Body of pancreas (tissue), 4 donors: ENCODE measurements around the gene ZDHHC12.

Experiments
- POLR2A ChIP-seq, 3 donors: fragments of 450-650 bp; IDR thresholded peaks; one replicate each; pipeline ENCODE4 v1.6.1; 2016; ENCODE audit warnings: antibody characterized with exemption in 3 of 3, mild to moderate bottlenecking in 2 of 3
- TF ChIP-seq, protein P1 (sequence below), 7 experiments: fragments of 450-650 bp in 4 of 7; fragments of 200-600 bp in 3 of 7; sonication (generic) in 3 of 7; IDR thresholded peaks; one replicate each; pipeline ENCODE4 v1.5.1; 2016 to 2019; ENCODE audit warnings: antibody characterized with exemption in 7 of 7

DNA sequence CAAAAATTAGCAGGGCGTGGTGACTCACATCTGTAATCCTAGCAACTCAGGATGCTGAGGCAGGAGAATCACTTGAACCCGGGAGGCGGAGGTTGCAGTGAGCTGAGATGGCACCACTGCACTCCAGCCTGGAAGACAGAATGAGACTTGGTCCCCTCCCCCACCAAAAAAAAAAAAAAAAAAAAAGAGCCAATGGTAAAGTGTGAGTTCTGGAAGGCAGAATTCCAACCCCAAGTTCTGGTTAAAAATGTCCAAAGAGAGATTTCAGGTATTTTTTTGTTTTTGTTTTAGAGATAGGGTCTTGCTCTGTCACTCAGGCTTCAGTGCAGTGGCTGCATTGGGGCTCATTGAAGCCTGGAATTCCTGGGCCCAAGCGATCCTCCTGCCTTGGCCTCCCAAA lies 36.5 kb downstream of the ZDHHC12 start:
- TF ChIP-seq, protein P1, sequence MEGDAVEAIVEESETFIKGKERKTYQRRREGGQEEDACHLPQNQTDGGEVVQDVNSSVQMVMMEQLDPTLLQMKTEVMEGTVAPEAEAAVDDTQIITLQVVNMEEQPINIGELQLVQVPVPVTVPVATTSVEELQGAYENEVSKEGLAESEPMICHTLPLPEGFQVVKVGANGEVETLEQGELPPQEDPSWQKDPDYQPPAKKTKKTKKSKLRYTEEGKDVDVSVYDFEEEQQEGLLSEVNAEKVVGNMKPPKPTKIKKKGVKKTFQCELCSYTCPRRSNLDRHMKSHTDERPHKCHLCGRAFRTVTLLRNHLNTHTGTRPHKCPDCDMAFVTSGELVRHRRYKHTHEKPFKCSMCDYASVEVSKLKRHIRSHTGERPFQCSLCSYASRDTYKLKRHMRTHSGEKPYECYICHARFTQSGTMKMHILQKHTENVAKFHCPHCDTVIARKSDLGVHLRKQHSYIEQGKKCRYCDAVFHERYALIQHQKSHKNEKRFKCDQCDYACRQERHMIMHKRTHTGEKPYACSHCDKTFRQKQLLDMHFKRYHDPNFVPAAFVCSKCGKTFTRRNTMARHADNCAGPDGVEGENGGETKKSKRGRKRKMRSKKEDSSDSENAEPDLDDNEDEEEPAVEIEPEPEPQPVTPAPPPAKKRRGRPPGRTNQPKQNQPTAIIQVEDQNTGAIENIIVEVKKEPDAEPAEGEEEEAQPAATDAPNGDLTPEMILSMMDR (IDR thresholded peaks at IDR 0.05): no peak
- no peak for TF ChIP-seq POLR2A (IDR thresholded peaks at IDR 0.05)
